WTC11 (cell line): ENCODE measurements around the gene KDM4C. TPM values are rescaled to one million over a fixed set of nuclear protein-coding genes. Genes with fewer than 3 reads are reported as not detected.

Experiments used
- ATAC-seq: fragments of 200-7000 bp; cut with Tn5 transposase; 2 replicates; pipeline ENCODE4 v1.10.0; 2021; ENCODE audit warnings: mild to moderate bottlenecking, moderate library complexity
- CTCF ChIA-PET: fragments of 300-600 bp; sonication (Branson Sonifier 250); formaldehyde crosslinking; loops from one replicate; lab custom pipeline; 2021; ENCODE audit warnings: antibody characterized with exemption; lab: Charles Lee
- POLR2A ChIA-PET: fragments of 350-600 bp; sonication (Branson Sonifier 250); formaldehyde crosslinking; loops from one replicate; lab custom pipeline; 2021; ENCODE audit warnings: antibody characterized with exemption; lab: Charles Lee
- DNase-seq: peaks from one replicate; pipeline ENCODE4 v3.0.0; 2021; ENCODE audit warnings: low spot score
- H3K27ac Mint-ChIP-seq: 2 replicates; pipeline ENCODE4 v1.8.0; 2021; ENCODE audit warnings: mixed read lengths
- H3K27me3 Mint-ChIP-seq: 2 replicates; pipeline ENCODE4 v1.8.0; 2021; ENCODE audit warnings: low read depth, mild to moderate bottlenecking, moderate library complexity, mixed read lengths
- H3K36me3 Mint-ChIP-seq: 2 replicates; pipeline ENCODE4 v1.8.0; 2021; ENCODE audit warnings: mixed read lengths
- H3K4me1 Mint-ChIP-seq: 2 replicates; pipeline ENCODE4 v1.8.0; 2022; ENCODE audit warnings: mixed read lengths
- H3K4me3 Mint-ChIP-seq: 2 replicates; pipeline ENCODE4 v1.8.0; 2021; ENCODE audit warnings: mild to moderate bottlenecking, moderate library complexity, mixed read lengths
- H3K9me3 Mint-ChIP-seq: 2 replicates; pipeline ENCODE4 v1.8.0; 2021; ENCODE audit warnings: mixed read lengths
- CREM ChIP-seq: sonication (generic); formaldehyde crosslinking; IDR thresholded peaks from 2 replicates; pipeline ENCODE4 v1.8.1; 2022; ENCODE audit warnings: mild to moderate bottlenecking, missing genetic modification reagents, moderate library complexity
- E2F4 ChIP-seq: sonication (generic); formaldehyde crosslinking; IDR thresholded peaks from 2 replicates; pipeline ENCODE4 v1.8.1; 2022; ENCODE audit warnings: low read depth, mild to moderate bottlenecking, moderate library complexity, missing genetic modification reagents, borderline replicate concordance
- FOXK1 ChIP-seq: sonication (generic); formaldehyde crosslinking; IDR thresholded peaks from 2 replicates; pipeline ENCODE4 v1.8.0; 2022; ENCODE audit warnings: mild to moderate bottlenecking, moderate library complexity, missing genetic modification reagents
- JUN ChIP-seq: sonication (generic); formaldehyde crosslinking; IDR thresholded peaks from 2 replicates; pipeline ENCODE4 v1.8.0; 2023; ENCODE audit warnings: mild to moderate bottlenecking, missing genetic modification reagents
- NFATC4 ChIP-seq: fragments of 250-450 bp; sonication (Bioruptor Pico); IDR thresholded peaks from 2 replicates; pipeline ENCODE4 v1.9.0; 2021; ENCODE audit warnings: mild to moderate bottlenecking
- NFYB ChIP-seq: sonication (generic); formaldehyde crosslinking; conservative IDR thresholded peaks from 2 replicates; pipeline ENCODE4 v1.8.0; 2022; ENCODE audit warnings: low read depth, missing genetic modification reagents
- NR1H2 ChIP-seq: sonication (generic); formaldehyde crosslinking; IDR thresholded peaks from 2 replicates; pipeline ENCODE4 v1.9.0; 2021; ENCODE audit warnings: mild to moderate bottlenecking, moderate library complexity, missing genetic modification reagents
- NR2C2 ChIP-seq: sonication (generic); formaldehyde crosslinking; IDR thresholded peaks from 2 replicates; pipeline ENCODE4 v1.8.0; 2022; ENCODE audit warnings: mild to moderate bottlenecking, missing genetic modification reagents
- NR3C1 ChIP-seq: sonication (generic); formaldehyde crosslinking; conservative IDR thresholded peaks from 2 replicates; pipeline ENCODE4 v1.8.1; 2023; ENCODE audit warnings: low read depth, mild to moderate bottlenecking, missing genetic modification reagents
- PRRX2 ChIP-seq: fragments of 250-450 bp; sonication (Bioruptor Pico); IDR thresholded peaks from 2 replicates; pipeline ENCODE4 v1.8.0; 2021; ENCODE audit warnings: mild to moderate bottlenecking
- RELA ChIP-seq: sonication (generic); formaldehyde crosslinking; IDR thresholded peaks from 2 replicates; pipeline ENCODE4 v1.8.1; 2022; ENCODE audit warnings: missing genetic modification reagents, mild to moderate bottlenecking, borderline replicate concordance
- SOX15 ChIP-seq: fragments of 250-450 bp; sonication (Bioruptor Pico); IDR thresholded peaks from 2 replicates; pipeline ENCODE4 v1.9.0; 2021; ENCODE audit warnings: mild to moderate bottlenecking
- ZBTB21 ChIP-seq: sonication (generic); formaldehyde crosslinking; IDR thresholded peaks from 2 replicates; pipeline ENCODE4 v1.8.1; 2023; ENCODE audit warnings: mild to moderate bottlenecking, missing genetic modification reagents, borderline replicate concordance
- ZNF219 ChIP-seq: sonication (generic); formaldehyde crosslinking; IDR thresholded peaks from 2 replicates; pipeline ENCODE4 v1.8.0; 2023; ENCODE audit warnings: missing genetic modification reagents, mild to moderate bottlenecking, borderline replicate concordance
- total RNA-seq: library from RNA; stranded (reverse); gene quantifications from 3 replicates; pipeline ENCODE4 v1.2.3, GENCODE V29; 2021
- TF ChIP-seq, protein P1 (sequence below): sonication (generic); formaldehyde crosslinking; IDR thresholded peaks from 2 replicates; pipeline ENCODE4 v1.8.1; 2023; ENCODE audit warnings: mild to moderate bottlenecking, moderate library complexity, missing genetic modification reagents
- TF ChIP-seq, protein P2 (sequence below): sonication (generic); formaldehyde crosslinking; IDR thresholded peaks from 2 replicates; pipeline ENCODE4 v1.8.0; 2023; ENCODE audit warnings: missing genetic modification reagents, mild to moderate bottlenecking, borderline replicate concordance
- TF ChIP-seq, protein P3 (sequence below): fragments of 250-450 bp; sonication (Bioruptor Pico); IDR thresholded peaks from 2 replicates; pipeline ENCODE4 v1.9.0; 2021; ENCODE audit warnings: mild to moderate bottlenecking
- TF ChIP-seq, protein P4 (sequence below): fragments of 250-450 bp; sonication (Bioruptor Pico); IDR thresholded peaks from 2 replicates; pipeline ENCODE4 v1.9.0; 2021; ENCODE audit warnings: mild to moderate bottlenecking, borderline replicate concordance
- TF ChIP-seq, protein P5 (sequence below): sonication (generic); formaldehyde crosslinking; IDR thresholded peaks from 2 replicates; pipeline ENCODE4 v1.8.0; 2022; ENCODE audit warnings: missing genetic modification reagents

Gene KDM4C
- total RNA-seq, 1 experiment from 2014 or later = 29.2 TPM

- no peak for TF ChIP-seq NR3C1 (CRISPR knock-in tag)
- no peak for TF ChIP-seq RELA (CRISPR knock-in tag)
- TF ChIP-seq ZBTB21 (CRISPR knock-in tag) = no peak
- TF ChIP-seq NFATC4 (CRISPR knock-in tag) = no peak
- TF ChIP-seq NFYB (CRISPR knock-in tag) = no peak
- TF ChIP-seq FOXK1 (CRISPR knock-in tag) = no peak
- TF ChIP-seq NR1H2 = no peak
- TF ChIP-seq ZNF219 (CRISPR knock-in tag) = no peak
- TF ChIP-seq, protein P1, sequence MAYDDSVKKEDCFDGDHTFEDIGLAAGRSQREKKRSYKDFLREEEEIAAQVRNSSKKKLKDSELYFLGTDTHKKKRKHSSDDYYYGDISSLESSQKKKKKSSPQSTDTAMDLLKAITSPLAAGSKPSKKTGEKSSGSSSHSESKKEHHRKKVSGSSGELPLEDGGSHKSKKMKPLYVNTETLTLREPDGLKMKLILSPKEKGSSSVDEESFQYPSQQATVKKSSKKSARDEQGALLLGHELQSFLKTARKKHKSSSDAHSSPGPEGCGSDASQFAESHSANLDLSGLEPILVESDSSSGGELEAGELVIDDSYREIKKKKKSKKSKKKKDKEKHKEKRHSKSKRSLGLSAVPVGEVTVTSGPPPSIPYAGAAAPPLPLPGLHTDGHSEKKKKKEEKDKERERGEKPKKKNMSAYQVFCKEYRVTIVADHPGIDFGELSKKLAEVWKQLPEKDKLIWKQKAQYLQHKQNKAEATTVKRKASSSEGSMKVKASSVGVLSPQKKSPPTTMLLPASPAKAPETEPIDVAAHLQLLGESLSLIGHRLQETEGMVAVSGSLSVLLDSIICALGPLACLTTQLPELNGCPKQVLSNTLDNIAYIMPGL (CRISPR knock-in tag) = no peak
- no peak for TF ChIP-seq NR2C2 (CRISPR knock-in tag)
- H3K27me3 Mint-ChIP-seq = no peaks in the 10 kb centered on the region
- DNase-seq (no peak), ATAC-seq (peak; percentile 66)
- H3K4me3 Mint-ChIP-seq = no peak overlapping the region
- CTCF ChIA-PET = interaction anchor here (1.5 to 3.0 kb wide), 3 partner anchors 9 to 157 kb away, joined by 3 to 14 read pairs (median 13); no protein-coding TSS in a partner anchor
- H3K4me1 Mint-ChIP-seq = peaks cover 13% of the 10 kb centered on the region
- peaks cover 33% of the 10 kb centered on the region for H3K36me3 Mint-ChIP-seq
- POLR2A ChIA-PET = no interaction called here
- H3K9me3 Mint-ChIP-seq = peaks cover 15% of the 10 kb centered on the region
- H3K27ac Mint-ChIP-seq = peak overlapping the region; percentile 7; the same call in 1 of the 2 replicates
Observed at GRCh38 chr9:6829027-6829426, 71.3 kb downstream of the KDM4C start.

GRCh38 chr9:6829536-6829935 lies 71.8 kb downstream of the KDM4C start:
- Mint-ChIP-seq H3K27me3 (no peaks in the 10 kb centered on the region), H3K9me3 (peaks cover 15% of the 10 kb centered on the region), H3K27ac (no peak overlapping the region), H3K4me1 (peaks cover 13% of the 10 kb centered on the region), H3K36me3 (peaks cover 36% of the 10 kb centered on the region), H3K4me3 (no peak overlapping the region)
- ChIA-PET POLR2A (no interaction called here), CTCF (interaction anchor here (1.5 kb wide), 1 partner anchor 10 kb away, joined by 3 read pairs; no protein-coding TSS in a partner anchor)
- ATAC-seq (no peak), DNase-seq (no peak)
- TF ChIP-seq PRRX2 = no peak
- TF ChIP-seq NR1H2 = no peak
- TF ChIP-seq SOX15 (CRISPR knock-in tag) = no peak
- TF ChIP-seq, protein P2, sequence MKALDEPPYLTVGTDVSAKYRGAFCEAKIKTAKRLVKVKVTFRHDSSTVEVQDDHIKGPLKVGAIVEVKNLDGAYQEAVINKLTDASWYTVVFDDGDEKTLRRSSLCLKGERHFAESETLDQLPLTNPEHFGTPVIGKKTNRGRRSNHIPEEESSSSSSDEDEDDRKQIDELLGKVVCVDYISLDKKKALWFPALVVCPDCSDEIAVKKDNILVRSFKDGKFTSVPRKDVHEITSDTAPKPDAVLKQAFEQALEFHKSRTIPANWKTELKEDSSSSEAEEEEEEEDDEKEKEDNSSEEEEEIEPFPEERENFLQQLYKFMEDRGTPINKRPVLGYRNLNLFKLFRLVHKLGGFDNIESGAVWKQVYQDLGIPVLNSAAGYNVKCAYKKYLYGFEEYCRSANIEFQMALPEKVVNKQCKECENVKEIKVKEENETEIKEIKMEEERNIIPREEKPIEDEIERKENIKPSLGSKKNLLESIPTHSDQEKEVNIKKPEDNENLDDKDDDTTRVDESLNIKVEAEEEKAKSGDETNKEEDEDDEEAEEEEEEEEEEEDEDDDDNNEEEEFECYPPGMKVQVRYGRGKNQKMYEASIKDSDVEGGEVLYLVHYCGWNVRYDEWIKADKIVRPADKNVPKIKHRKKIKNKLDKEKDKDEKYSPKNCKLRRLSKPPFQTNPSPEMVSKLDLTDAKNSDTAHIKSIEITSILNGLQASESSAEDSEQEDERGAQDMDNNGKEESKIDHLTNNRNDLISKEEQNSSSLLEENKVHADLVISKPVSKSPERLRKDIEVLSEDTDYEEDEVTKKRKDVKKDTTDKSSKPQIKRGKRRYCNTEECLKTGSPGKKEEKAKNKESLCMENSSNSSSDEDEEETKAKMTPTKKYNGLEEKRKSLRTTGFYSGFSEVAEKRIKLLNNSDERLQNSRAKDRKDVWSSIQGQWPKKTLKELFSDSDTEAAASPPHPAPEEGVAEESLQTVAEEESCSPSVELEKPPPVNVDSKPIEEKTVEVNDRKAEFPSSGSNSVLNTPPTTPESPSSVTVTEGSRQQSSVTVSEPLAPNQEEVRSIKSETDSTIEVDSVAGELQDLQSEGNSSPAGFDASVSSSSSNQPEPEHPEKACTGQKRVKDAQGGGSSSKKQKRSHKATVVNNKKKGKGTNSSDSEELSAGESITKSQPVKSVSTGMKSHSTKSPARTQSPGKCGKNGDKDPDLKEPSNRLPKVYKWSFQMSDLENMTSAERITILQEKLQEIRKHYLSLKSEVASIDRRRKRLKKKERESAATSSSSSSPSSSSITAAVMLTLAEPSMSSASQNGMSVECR = no peak
- TF ChIP-seq E2F4 (CRISPR knock-in tag) = no peak
- TF ChIP-seq, protein P3, sequence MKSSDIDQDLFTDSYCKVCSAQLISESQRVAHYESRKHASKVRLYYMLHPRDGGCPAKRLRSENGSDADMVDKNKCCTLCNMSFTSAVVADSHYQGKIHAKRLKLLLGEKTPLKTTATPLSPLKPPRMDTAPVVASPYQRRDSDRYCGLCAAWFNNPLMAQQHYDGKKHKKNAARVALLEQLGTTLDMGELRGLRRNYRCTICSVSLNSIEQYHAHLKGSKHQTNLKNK (CRISPR knock-in tag) = no peak
- TF ChIP-seq JUN (CRISPR knock-in tag) = no peak
- TF ChIP-seq CREM (CRISPR knock-in tag) = no peak
- TF ChIP-seq, protein P4, sequence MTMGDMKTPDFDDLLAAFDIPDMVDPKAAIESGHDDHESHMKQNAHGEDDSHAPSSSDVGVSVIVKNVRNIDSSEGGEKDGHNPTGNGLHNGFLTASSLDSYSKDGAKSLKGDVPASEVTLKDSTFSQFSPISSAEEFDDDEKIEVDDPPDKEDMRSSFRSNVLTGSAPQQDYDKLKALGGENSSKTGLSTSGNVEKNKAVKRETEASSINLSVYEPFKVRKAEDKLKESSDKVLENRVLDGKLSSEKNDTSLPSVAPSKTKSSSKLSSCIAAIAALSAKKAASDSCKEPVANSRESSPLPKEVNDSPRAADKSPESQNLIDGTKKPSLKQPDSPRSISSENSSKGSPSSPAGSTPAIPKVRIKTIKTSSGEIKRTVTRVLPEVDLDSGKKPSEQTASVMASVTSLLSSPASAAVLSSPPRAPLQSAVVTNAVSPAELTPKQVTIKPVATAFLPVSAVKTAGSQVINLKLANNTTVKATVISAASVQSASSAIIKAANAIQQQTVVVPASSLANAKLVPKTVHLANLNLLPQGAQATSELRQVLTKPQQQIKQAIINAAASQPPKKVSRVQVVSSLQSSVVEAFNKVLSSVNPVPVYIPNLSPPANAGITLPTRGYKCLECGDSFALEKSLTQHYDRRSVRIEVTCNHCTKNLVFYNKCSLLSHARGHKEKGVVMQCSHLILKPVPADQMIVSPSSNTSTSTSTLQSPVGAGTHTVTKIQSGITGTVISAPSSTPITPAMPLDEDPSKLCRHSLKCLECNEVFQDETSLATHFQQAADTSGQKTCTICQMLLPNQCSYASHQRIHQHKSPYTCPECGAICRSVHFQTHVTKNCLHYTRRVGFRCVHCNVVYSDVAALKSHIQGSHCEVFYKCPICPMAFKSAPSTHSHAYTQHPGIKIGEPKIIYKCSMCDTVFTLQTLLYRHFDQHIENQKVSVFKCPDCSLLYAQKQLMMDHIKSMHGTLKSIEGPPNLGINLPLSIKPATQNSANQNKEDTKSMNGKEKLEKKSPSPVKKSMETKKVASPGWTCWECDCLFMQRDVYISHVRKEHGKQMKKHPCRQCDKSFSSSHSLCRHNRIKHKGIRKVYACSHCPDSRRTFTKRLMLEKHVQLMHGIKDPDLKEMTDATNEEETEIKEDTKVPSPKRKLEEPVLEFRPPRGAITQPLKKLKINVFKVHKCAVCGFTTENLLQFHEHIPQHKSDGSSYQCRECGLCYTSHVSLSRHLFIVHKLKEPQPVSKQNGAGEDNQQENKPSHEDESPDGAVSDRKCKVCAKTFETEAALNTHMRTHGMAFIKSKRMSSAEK (CRISPR knock-in tag) = no peak
- TF ChIP-seq, protein P5, sequence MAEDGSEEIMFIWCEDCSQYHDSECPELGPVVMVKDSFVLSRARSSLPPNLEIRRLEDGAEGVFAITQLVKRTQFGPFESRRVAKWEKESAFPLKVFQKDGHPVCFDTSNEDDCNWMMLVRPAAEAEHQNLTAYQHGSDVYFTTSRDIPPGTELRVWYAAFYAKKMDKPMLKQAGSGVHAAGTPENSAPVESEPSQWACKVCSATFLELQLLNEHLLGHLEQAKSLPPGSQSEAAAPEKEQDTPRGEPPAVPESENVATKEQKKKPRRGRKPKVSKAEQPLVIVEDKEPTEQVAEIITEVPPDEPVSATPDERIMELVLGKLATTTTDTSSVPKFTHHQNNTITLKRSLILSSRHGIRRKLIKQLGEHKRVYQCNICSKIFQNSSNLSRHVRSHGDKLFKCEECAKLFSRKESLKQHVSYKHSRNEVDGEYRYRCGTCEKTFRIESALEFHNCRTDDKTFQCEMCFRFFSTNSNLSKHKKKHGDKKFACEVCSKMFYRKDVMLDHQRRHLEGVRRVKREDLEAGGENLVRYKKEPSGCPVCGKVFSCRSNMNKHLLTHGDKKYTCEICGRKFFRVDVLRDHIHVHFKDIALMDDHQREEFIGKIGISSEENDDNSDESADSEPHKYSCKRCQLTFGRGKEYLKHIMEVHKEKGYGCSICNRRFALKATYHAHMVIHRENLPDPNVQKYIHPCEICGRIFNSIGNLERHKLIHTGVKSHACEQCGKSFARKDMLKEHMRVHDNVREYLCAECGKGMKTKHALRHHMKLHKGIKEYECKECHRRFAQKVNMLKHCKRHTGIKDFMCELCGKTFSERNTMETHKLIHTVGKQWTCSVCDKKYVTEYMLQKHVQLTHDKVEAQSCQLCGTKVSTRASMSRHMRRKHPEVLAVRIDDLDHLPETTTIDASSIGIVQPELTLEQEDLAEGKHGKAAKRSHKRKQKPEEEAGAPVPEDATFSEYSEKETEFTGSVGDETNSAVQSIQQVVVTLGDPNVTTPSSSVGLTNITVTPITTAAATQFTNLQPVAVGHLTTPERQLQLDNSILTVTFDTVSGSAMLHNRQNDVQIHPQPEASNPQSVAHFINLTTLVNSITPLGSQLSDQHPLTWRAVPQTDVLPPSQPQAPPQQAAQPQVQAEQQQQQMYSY (CRISPR knock-in tag) = no peak
